Nephron progenitor cell (in vitro differentiated cells): ENCODE measurements around the gene PTH2.

Experiments
- DNase-seq: peaks from one replicate; pipeline ENCODE4 v3.0.0; 2021
- H3K27ac Mint-ChIP-seq: 2 replicates; pipeline ENCODE4 v1.8.0; 2021; ENCODE audit warnings: mild to moderate bottlenecking, moderate library complexity, mixed read lengths
- H3K27me3 Mint-ChIP-seq: 2 replicates; pipeline ENCODE4 v1.8.0; 2021; ENCODE audit warnings: mild to moderate bottlenecking, low read depth, mixed read lengths; ENCODE audit not compliant: poor library complexity
- H3K36me3 Mint-ChIP-seq: 2 replicates; pipeline ENCODE4 v1.8.0; 2021; ENCODE audit warnings: low read depth, mixed read lengths
- H3K4me1 Mint-ChIP-seq: 2 replicates; pipeline ENCODE4 v1.8.0; 2021; ENCODE audit warnings: mixed read lengths
- H3K4me3 Mint-ChIP-seq: 2 replicates; pipeline ENCODE4 v1.8.0; 2021; ENCODE audit warnings: mild to moderate bottlenecking, moderate library complexity, mixed read lengths
- H3K9me3 Mint-ChIP-seq: 2 replicates; pipeline ENCODE4 v1.8.0; 2021; ENCODE audit warnings: mild to moderate bottlenecking, moderate library complexity, mixed read lengths
- CTCF ChIP-seq: fragments of 200-600 bp; sonication (generic); IDR thresholded peaks from 2 replicates; pipeline ENCODE4 v1.5.0; 2021; ENCODE audit warnings: antibody characterized with exemption

The PTH2 gene

GRCh38 chr19:49459388-49459787, 36.1 kb upstream of the PTH2 start:
- Mint-ChIP-seq H3K9me3 (no peaks in the 10 kb centered on the region), H3K36me3 (peaks cover 27% of the 10 kb centered on the region), H3K4me3 (no peak overlapping the region), H3K4me1 (peaks cover 6% of the 10 kb centered on the region), H3K27ac (no peak overlapping the region), H3K27me3 (no peaks in the 10 kb centered on the region)
- no peak for DNase-seq
- TF ChIP-seq CTCF, result no peak

GRCh38 chr19:49458567-49458903, 35.3 kb upstream of the PTH2 start:
- H3K9me3 Mint-ChIP-seq, result no peaks in the 10 kb centered on the region
- peaks cover 3% of the 10 kb centered on the region for H3K27me3 Mint-ChIP-seq
- no peak for TF ChIP-seq CTCF
- H3K36me3 Mint-ChIP-seq, result peaks cover 27% of the 10 kb centered on the region
- no peak overlapping the region for H3K4me3 Mint-ChIP-seq
- DNase-seq, result no peak
- peaks cover 15% of the 10 kb centered on the region for H3K4me1 Mint-ChIP-seq
- no peak overlapping the region for H3K27ac Mint-ChIP-seq

GRCh38 chr19:49456326-49456725, 33.1 kb upstream of the PTH2 start:
- no peak for TF ChIP-seq CTCF
- peaks cover 23% of the 10 kb centered on the region for H3K4me1 Mint-ChIP-seq
- peak overlapping the region; percentile 8 for H3K4me3 Mint-ChIP-seq
- H3K27me3 Mint-ChIP-seq, result peaks cover 7% of the 10 kb centered on the region
- DNase-seq, result no peak
- H3K36me3 Mint-ChIP-seq, result peaks cover 26% of the 10 kb centered on the region
- no peaks in the 10 kb centered on the region for H3K9me3 Mint-ChIP-seq
- peak overlapping the region; percentile 62 for H3K27ac Mint-ChIP-seq

- H3K4me1 Mint-ChIP-seq, result peaks cover 28% of the 10 kb centered on the region
- H3K4me3 Mint-ChIP-seq, result peak overlapping the region; percentile 8
- TF ChIP-seq CTCF, result no peak
- H3K27me3 Mint-ChIP-seq, result peaks cover 7% of the 10 kb centered on the region
- peak overlapping the region; percentile 62 for H3K27ac Mint-ChIP-seq
- no peaks in the 10 kb centered on the region for H3K9me3 Mint-ChIP-seq
- DNase-seq, result no peak
- H3K36me3 Mint-ChIP-seq, result peaks cover 27% of the 10 kb centered on the region
Observed at GRCh38 chr19:49455773-49456172, 32.5 kb upstream of the PTH2 start.

GRCh38 chr19:49453757-49454240, 30.6 kb upstream of the PTH2 start:
- H3K4me3 Mint-ChIP-seq, result peak overlapping the region; percentile 93
- DNase-seq, result no peak
- TF ChIP-seq CTCF, result no peak
- H3K9me3 Mint-ChIP-seq, result no peaks in the 10 kb centered on the region
- H3K27ac Mint-ChIP-seq, result peak overlapping the region; percentile 99
- H3K36me3 Mint-ChIP-seq, result peaks cover 38% of the 10 kb centered on the region
- H3K4me1 Mint-ChIP-seq, result peaks cover 46% of the 10 kb centered on the region
- peaks cover 7% of the 10 kb centered on the region for H3K27me3 Mint-ChIP-seq

GRCh38 chr19:49453013-49453756, 29.9 kb upstream of the PTH2 start, which contains the start of gene ALDH16A1:
ALDH16A1 (plus strand) TSS chr19:49453225; CDS start chr19:49453332, 107 bp downstream.
- H3K4me3 Mint-ChIP-seq, result peak within 1 kb of the TSS; percentile 96
- H3K9me3 Mint-ChIP-seq, result no peaks in the 10 kb centered on the region
- peaks cover 7% of the 10 kb centered on the region for H3K27me3 Mint-ChIP-seq
- peak; percentile 98 for DNase-seq
- H3K36me3 Mint-ChIP-seq, result peaks cover 44% of the 10 kb centered on the region
- peaks cover 53% of the 10 kb centered on the region for H3K4me1 Mint-ChIP-seq
- no peak for TF ChIP-seq CTCF
- peak within 1 kb of the TSS; percentile 99 for H3K27ac Mint-ChIP-seq
